Breast epithelium (tissue), 4 donors: ENCODE results near the gene MAD1L1. TPM values are rescaled to one million over a fixed set of nuclear protein-coding genes. Genes with fewer than 3 reads are reported as not detected.

Experiments
- DNase-seq, 2 donors: peaks; one replicate each; pipeline ENCODE4 v3.0.0-alpha.2; 2019; ENCODE audit warnings: low spot score in 2 of 2
- H3K27ac ChIP-seq, 2 donors: fragments of 200-600 bp; sonication (generic) in 1 of 2; one replicate each; pipeline ENCODE4 v1.5.1; 2016 to 2019; ENCODE audit warnings: mild to moderate bottlenecking in 1 of 2
- H3K27me3 ChIP-seq, 2 donors: fragments of 200-600 bp; sonication (generic) in 1 of 2; one replicate each; pipeline versions ENCODE4 v1.5.1 to v1.6.0; 2017 to 2019; ENCODE audit warnings: control low read depth in 1 of 2, mild to moderate bottlenecking in 1 of 2
- H3K36me3 ChIP-seq: fragments of 200-600 bp; one replicate; pipeline ENCODE4 v1.5.1; 2019
- H3K4me1 ChIP-seq, 2 donors: fragments of 200-600 bp; sonication (generic); one replicate each; pipeline ENCODE4 v1.5.1; 2016 to 2019; ENCODE audit warnings: control low read depth in 1 of 2
- H3K4me3 ChIP-seq, 3 donors: fragments of 200-600 bp; sonication (generic); 1 replicate in 2 of 3; 2 replicates in 1 of 3; pipeline ENCODE4 v1.5.1; 2016 to 2019; ENCODE audit warnings: mild to moderate bottlenecking in 3 of 3, moderate library complexity in 2 of 3
- H3K9me3 ChIP-seq, 2 donors: fragments of 200-600 bp; sonication (generic) in 1 of 2; one replicate each; pipeline ENCODE4 v1.5.1; 2016 to 2019; ENCODE audit warnings: control low read depth in 1 of 2
- POLR2A ChIP-seq: fragments of 450-650 bp; IDR thresholded peaks from one replicate; pipeline ENCODE4 v1.6.1; 2016; ENCODE audit warnings: antibody characterized with exemption, mild to moderate bottlenecking, moderate library complexity
- POLR2AphosphoS5 ChIP-seq, 3 donors: sonication (generic); formaldehyde crosslinking; IDR thresholded peaks; one replicate each; pipeline ENCODE4 v1.6.1; 2017; ENCODE audit warnings: antibody characterized with exemption in 3 of 3
- intact Hi-C: fragments of 100-400 bp; cut with DNase I; formaldehyde crosslinking; loops from one replicate; pipeline ENCODE4 v1.15.1; 2023; ENCODE audit warnings: low total_unique reads
- total RNA-seq, 3 donors: library from RNA; depleted of rRNA; stranded (reverse); fragments of >200 nt; gene quantifications; one replicate each; pipeline ENCODE4 v1.1.0, GENCODE V29; 2016
- TF ChIP-seq, protein P1 (sequence below), 3 donors: fragments of 450-650 bp; IDR thresholded peaks; one replicate each; pipeline ENCODE4 v1.5.1; 2016 to 2017; ENCODE audit warnings: antibody characterized with exemption in 3 of 3, mild to moderate bottlenecking in 3 of 3, moderate library complexity in 3 of 3

The MAD1L1 gene
- total RNA-seq, 3 donors from 2014 or later = 27.7 to 33.9 (median 28.8) TPM

DNA sequence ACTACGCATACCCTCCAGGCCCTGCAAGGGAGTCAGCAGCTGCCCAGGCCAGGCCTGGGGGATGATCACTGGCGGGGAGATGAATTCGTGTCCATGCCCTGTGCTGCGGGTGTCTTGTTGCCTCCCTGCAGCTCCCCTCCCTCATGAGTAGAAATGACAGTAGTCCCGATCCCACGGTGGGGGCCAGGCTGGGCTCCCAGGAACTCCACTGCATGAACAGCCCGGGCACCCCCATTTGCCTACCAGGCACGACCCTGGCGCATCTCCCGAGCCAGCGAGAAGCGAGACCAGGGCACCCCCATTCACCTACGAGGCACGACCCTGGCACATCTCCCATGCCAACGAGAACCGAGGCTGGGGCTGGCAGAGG is 316.2 kb downstream of the MAD1L1 start:
- no peak for TF ChIP-seq POLR2A
- TF ChIP-seq, protein P1, sequence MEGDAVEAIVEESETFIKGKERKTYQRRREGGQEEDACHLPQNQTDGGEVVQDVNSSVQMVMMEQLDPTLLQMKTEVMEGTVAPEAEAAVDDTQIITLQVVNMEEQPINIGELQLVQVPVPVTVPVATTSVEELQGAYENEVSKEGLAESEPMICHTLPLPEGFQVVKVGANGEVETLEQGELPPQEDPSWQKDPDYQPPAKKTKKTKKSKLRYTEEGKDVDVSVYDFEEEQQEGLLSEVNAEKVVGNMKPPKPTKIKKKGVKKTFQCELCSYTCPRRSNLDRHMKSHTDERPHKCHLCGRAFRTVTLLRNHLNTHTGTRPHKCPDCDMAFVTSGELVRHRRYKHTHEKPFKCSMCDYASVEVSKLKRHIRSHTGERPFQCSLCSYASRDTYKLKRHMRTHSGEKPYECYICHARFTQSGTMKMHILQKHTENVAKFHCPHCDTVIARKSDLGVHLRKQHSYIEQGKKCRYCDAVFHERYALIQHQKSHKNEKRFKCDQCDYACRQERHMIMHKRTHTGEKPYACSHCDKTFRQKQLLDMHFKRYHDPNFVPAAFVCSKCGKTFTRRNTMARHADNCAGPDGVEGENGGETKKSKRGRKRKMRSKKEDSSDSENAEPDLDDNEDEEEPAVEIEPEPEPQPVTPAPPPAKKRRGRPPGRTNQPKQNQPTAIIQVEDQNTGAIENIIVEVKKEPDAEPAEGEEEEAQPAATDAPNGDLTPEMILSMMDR (IDR thresholded peaks at IDR 0.05) = no peak
- TF ChIP-seq POLR2AphosphoS5 (IDR thresholded peaks at IDR 0.05) = no peak
- intact Hi-C loops = no loop called here
- Histone ChIP-seq H3K4me3 (no peak overlapping the region), H3K4me1 (no peaks in the 10 kb centered on the region), H3K27me3 (no peaks in the 10 kb centered on the region), H3K9me3 (no peaks in the 10 kb centered on the region), H3K27ac (no peak overlapping the region), H3K36me3 (no peaks in the 10 kb centered on the region)
- no peak for DNase-seq

DNA sequence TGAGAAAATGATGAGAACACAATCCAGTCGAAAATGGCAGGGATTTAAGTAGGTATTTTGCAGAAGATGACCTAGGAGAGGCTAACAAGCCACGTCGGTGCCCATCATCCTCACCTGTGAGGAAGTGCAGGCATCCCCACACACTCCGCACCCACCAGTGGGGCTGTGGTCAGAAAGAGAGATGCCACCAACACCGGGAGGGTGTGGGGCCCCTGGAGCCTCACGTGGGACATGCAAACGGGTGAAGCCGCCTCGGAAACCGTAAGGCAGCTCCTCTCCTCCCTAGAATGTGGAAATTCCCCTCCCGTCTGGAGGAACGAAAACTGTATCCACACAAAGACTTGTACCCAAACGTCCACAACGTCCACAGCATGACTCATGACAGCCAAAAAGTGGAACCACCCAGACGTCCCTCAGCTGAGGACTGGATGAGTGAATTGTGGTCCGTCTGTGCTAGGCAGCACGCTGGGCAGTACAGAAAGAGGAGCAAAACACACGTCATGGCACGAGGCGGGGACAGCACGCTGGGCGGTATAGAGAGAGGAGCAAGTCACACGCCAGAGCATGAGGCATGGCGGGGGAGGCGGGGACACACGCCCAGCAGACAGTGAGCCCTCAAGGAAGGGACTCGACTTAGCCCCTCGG is 316.7 kb downstream of the MAD1L1 start:
- H3K27ac ChIP-seq = no peak overlapping the region
- no peaks in the 10 kb centered on the region for H3K36me3 ChIP-seq
- DNase-seq = no peak
- H3K27me3 ChIP-seq = no peaks in the 10 kb centered on the region
- no peak overlapping the region for H3K4me3 ChIP-seq
- intact Hi-C loops = no loop called here
- TF ChIP-seq POLR2AphosphoS5 (IDR thresholded peaks at IDR 0.05) (no peak), POLR2A (no peak)
- TF ChIP-seq, protein P1 (IDR thresholded peaks at IDR 0.05) = no peak
- H3K9me3 ChIP-seq = no peaks in the 10 kb centered on the region
- H3K4me1 ChIP-seq = no peaks in the 10 kb centered on the region

DNA sequence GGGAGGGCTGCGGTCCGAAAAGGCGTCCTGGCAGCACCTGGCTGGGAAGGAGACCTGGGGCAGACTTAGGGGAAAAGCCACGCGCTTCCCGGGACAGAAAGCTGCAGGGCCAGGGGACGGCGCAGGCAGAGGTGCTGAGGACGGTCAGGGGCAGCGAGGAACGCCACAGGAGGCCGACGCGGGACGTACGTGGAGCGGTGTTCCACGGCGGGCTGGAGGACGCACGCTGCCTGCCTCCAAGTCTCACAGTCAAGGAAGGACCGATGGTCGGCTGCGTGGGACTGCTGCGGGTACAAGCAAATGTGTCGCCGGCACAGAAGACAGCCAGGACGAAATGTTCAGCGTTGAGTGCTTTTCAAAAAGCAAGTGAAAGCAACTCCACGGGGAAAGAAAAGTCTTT is 317.4 kb downstream of the MAD1L1 start:
- intact Hi-C loops = no loop called here
- TF ChIP-seq POLR2A (no peak), POLR2AphosphoS5 (IDR thresholded peaks at IDR 0.05) (no peak)
- TF ChIP-seq, protein P1 (IDR thresholded peaks at IDR 0.05) = no peak
- Histone ChIP-seq H3K9me3 (no peaks in the 10 kb centered on the region), H3K36me3 (no peaks in the 10 kb centered on the region), H3K27me3 (no peaks in the 10 kb centered on the region), H3K4me1 (no peaks in the 10 kb centered on the region), H3K4me3 (no peak overlapping the region), H3K27ac (no peak overlapping the region)
- DNase-seq = no peak

DNA sequence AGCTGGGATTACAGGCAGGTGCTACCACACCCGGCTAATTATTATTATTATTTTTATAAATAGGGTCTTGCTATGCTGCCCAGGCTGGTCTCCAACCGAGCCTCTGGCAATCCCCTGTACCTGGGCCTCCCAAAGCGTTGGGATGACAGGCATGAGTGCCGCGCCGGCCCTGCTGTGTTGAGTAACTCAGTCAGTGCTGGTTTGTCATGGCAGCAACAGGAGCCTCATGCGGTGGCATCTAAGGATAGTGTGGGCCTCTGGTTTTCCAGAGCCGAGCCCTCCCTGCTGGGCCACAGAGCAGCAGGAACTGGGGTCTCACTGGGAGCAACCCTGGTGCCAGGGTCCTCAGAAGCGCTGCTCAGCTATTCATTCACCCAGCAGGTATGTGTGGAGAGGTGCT is 318.0 kb downstream of the MAD1L1 start:
- no peaks in the 10 kb centered on the region for H3K27me3 ChIP-seq
- TF ChIP-seq POLR2AphosphoS5 (IDR thresholded peaks at IDR 0.05) (no peak), POLR2A (no peak)
- TF ChIP-seq, protein P1 (IDR thresholded peaks at IDR 0.05) = no peak
- intact Hi-C loops = no loop called here
- H3K4me1 ChIP-seq = no peaks in the 10 kb centered on the region
- peak overlapping the region in 1 of 2 donors; percentile 72 for H3K27ac ChIP-seq
- DNase-seq = no peak
- no peak overlapping the region for H3K4me3 ChIP-seq
- no peaks in the 10 kb centered on the region for H3K36me3 ChIP-seq
- no peaks in the 10 kb centered on the region for H3K9me3 ChIP-seq

DNA sequence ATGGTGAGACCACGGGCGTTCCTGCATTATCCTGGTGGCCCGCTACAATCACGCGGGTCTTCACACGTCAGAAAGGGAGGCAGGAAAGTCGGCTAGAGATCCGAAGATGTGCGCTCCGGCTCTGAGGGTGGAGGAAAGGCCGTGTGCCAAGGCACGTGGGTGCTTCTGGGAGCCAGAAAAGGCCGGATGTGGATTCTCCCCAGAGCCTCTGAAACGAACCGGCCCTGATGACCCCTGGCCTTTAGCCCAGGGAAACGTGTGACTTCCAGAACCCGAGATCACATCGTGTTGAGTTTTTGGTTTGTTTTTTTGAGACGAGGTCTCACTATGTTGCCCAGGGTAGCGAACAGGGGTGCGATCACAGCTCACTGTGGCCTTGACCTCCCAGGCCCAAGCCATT is 318.4 kb downstream of the MAD1L1 start:
- peak overlapping the region in 1 of 2 donors; percentile 72 for H3K27ac ChIP-seq
- H3K9me3 ChIP-seq = no peaks in the 10 kb centered on the region
- no peaks in the 10 kb centered on the region for H3K36me3 ChIP-seq
- H3K4me1 ChIP-seq = no peaks in the 10 kb centered on the region
- peak in 1 of 2 donors; percentile 30 for DNase-seq
- intact Hi-C loops = no loop called here
- TF ChIP-seq POLR2A (no peak), POLR2AphosphoS5 (IDR thresholded peaks at IDR 0.05) (no peak)
- TF ChIP-seq, protein P1 (IDR thresholded peaks at IDR 0.05) = no peak
- no peaks in the 10 kb centered on the region for H3K27me3 ChIP-seq
- H3K4me3 ChIP-seq = peak overlapping the region in 1 of 3 donors; percentile 20
